Upper lobe of right lung (tissue), 1 donor: Measurements from ENCODE around the gene DHRS12. TPM values are rescaled to one million over a fixed set of nuclear protein-coding genes. Genes with fewer than 3 reads are reported as not detected.
"Not testable (repeated sequence)": the region's sequence is repeated elsewhere in the genome, so short reads cannot be mapped to it uniquely, and the experiment has no call there.

ENCODE experiments used
- ATAC-seq: fragments of 200-7000 bp; cut with Tn5 transposase; one replicate; pipeline ENCODE4 v1.9.1; 2020; ENCODE audit warnings: mild to moderate bottlenecking, moderate library complexity
- DNase-seq: peaks from one replicate; pipeline ENCODE4 v3.0.0-alpha.2; 2020
- H3K27ac ChIP-seq: fragments of 200-600 bp; one replicate; pipeline ENCODE4 v1.8.0; 2022
- H3K27me3 ChIP-seq: fragments of 200-600 bp; one replicate; pipeline ENCODE4 v1.8.0; 2022; ENCODE audit warnings: mild to moderate bottlenecking
- H3K36me3 ChIP-seq: fragments of 200-600 bp; one replicate; pipeline ENCODE4 v1.8.0; 2022
- H3K4me1 ChIP-seq: fragments of 200-600 bp; one replicate; pipeline ENCODE4 v1.8.0; 2022
- H3K4me3 ChIP-seq: fragments of 200-600 bp; one replicate; pipeline ENCODE4 v1.8.0; 2022; ENCODE audit warnings: mild to moderate bottlenecking
- H3K9me3 ChIP-seq: fragments of 200-600 bp; one replicate; pipeline ENCODE4 v1.8.0; 2022
- intact Hi-C: fragments of 100-400 bp; cut with DNase I; formaldehyde crosslinking; loops from one replicate; pipeline ENCODE4 v1.11.0; 2022
- total RNA-seq: library from RNA; stranded (reverse); fragmentation: NEBNext Ultra II Directional; extraction: Animal tissue kit (Norgen Biotek cat#: 25700); gene quantifications from one replicate; pipeline ENCODE4 v1.2.1, GENCODE V29; 2021
- TF ChIP-seq, protein P1 (sequence below): fragments of 200-600 bp; IDR thresholded peaks from one replicate; pipeline ENCODE4 v1.8.0; 2022; ENCODE audit warnings: antibody characterized with exemption
- donor health status: DM: no; HTN: yes; CAD: no; lungs with severe emphysema.

The DHRS12 gene
- total RNA-seq, 1 donor from 2014 or later, result 14.9 TPM

DNA sequence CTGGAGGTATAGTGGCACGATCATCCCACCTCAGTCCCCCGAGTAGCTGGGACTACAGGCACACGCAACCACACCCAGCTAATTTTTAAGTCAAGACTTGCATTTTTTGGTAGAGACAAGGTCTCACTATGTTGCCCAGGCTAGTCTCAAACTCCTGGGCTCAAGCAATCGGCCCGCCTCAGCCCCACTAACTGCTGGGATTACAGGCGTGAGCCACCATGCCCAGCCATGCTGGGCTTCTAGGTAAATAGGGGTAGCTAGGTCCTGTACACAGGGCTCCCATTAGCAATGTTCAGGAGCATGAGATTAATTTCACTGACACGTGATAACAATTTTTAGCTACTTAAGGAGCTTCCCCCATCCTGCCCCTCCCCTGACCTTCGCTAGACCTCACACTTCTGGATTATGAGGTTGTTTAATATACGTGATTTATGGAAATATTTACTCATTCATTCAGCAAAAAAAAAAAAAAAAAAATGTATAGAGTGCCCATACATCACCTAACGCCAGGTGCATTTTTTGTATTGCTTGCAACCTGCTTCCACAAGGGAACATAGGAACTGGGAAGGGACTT, 21.8 kb upstream of the DHRS12 start:
- intact Hi-C loops, result no loop called here
- TF ChIP-seq, protein P1, sequence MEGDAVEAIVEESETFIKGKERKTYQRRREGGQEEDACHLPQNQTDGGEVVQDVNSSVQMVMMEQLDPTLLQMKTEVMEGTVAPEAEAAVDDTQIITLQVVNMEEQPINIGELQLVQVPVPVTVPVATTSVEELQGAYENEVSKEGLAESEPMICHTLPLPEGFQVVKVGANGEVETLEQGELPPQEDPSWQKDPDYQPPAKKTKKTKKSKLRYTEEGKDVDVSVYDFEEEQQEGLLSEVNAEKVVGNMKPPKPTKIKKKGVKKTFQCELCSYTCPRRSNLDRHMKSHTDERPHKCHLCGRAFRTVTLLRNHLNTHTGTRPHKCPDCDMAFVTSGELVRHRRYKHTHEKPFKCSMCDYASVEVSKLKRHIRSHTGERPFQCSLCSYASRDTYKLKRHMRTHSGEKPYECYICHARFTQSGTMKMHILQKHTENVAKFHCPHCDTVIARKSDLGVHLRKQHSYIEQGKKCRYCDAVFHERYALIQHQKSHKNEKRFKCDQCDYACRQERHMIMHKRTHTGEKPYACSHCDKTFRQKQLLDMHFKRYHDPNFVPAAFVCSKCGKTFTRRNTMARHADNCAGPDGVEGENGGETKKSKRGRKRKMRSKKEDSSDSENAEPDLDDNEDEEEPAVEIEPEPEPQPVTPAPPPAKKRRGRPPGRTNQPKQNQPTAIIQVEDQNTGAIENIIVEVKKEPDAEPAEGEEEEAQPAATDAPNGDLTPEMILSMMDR, result no peak
- Histone ChIP-seq H3K9me3 (no peaks in the 10 kb centered on the region), H3K27ac (peak overlapping the region; percentile 36), H3K36me3 (no peaks in the 10 kb centered on the region), H3K4me3 (no peak overlapping the region), H3K27me3 (no peaks in the 10 kb centered on the region), H3K4me1 (peaks cover 32% of the 10 kb centered on the region)
- DNase-seq (no peak), ATAC-seq (no peak)

DNA sequence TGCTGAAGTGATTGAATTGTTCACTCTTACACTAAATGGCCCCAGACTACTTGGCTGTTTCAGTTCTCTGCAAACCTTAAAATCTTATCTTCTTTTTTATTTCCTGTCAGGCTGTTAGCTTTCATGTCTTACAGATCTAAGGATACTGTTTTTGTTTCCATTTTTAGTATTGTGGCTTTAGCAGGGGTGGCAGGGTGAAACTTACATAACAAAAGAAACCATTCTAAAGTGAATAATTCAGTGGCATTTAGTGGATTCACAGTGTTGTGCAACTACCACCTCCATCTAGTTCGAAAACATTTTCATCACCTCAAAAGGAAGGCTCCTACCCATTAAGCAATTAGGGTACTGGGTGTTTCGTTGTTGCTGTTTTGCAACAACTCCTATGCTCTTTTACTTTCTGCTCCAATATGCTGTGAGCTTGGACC, 21.2 kb upstream of the DHRS12 start:
- ATAC-seq, result peak; percentile 58
- H3K27ac ChIP-seq, result peak overlapping the region; percentile 60

DNA sequence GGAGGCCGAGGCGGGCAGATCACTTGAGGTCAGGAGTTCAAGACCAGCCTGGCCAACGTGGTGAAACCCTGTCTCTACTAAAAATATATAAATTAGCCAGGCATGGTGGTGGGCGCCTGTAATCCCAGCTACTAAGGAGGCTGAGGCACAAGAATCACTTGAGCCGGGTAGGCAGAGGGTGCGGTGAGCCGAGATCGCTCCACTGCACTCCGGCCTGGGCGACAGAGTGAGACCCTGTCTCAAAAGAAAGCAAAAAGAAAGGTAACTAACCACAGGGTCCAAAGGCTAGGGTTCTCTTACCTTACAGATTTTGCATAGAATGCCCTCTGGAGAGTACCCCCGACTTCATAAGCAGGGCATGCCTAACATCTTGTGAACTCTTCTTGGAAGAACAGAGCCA, 20.7 kb upstream of the DHRS12 start:
- intact Hi-C loops, result not testable (repeated sequence)

More for the DNA sequence above, 21.2 kb upstream of the DHRS12 start:
- intact Hi-C loops, result no loop called here
- H3K4me3 ChIP-seq, result no peak overlapping the region
- no peak for DNase-seq
- no peaks in the 10 kb centered on the region for H3K27me3 ChIP-seq
- no peaks in the 10 kb centered on the region for H3K36me3 ChIP-seq
- H3K9me3 ChIP-seq, result no peaks in the 10 kb centered on the region
- TF ChIP-seq, protein P1, result no peak
- peaks cover 32% of the 10 kb centered on the region for H3K4me1 ChIP-seq

GRCh38 chr13:51823863-51824262, 19.9 kb upstream of the DHRS12 start:
- Histone ChIP-seq H3K27me3 (no peaks in the 10 kb centered on the region), H3K9me3 (no peaks in the 10 kb centered on the region), H3K27ac (no peak overlapping the region), H3K36me3 (no peaks in the 10 kb centered on the region), H3K4me1 (peaks cover 32% of the 10 kb centered on the region), H3K4me3 (no peak overlapping the region)
- intact Hi-C loops, result no loop called here
- no peak for DNase-seq
- TF ChIP-seq, protein P1, result no peak
- ATAC-seq, result no peak

More for the DNA sequence above, 20.7 kb upstream of the DHRS12 start:
- H3K9me3 ChIP-seq, H3K27me3 ChIP-seq, H3K36me3 ChIP-seq, DNase-seq, H3K4me3 ChIP-seq, ATAC-seq: not testable (repeated sequence)
- H3K4me1 ChIP-seq, result peaks cover 32% of the 10 kb centered on the region
- H3K27ac ChIP-seq, result peak overlapping the region; percentile 60

GRCh38 chr13:51823359-51823758, 19.4 kb upstream of the DHRS12 start:
- peaks cover 32% of the 10 kb centered on the region for H3K4me1 ChIP-seq
- no peak overlapping the region for H3K27ac ChIP-seq
- H3K9me3 ChIP-seq, result no peaks in the 10 kb centered on the region
- intact Hi-C loops, result no loop called here
- TF ChIP-seq, protein P1, result no peak
- H3K36me3 ChIP-seq, result no peaks in the 10 kb centered on the region
- H3K27me3 ChIP-seq, result no peaks in the 10 kb centered on the region
- H3K4me3 ChIP-seq, result no peak overlapping the region
- ATAC-seq (no peak), DNase-seq (no peak)

GRCh38 chr13:51822106-51822815, 18.3 kb upstream of the DHRS12 start:
- TF ChIP-seq, protein P1, result no peak
- peaks cover 32% of the 10 kb centered on the region for H3K4me1 ChIP-seq
- no peak for ATAC-seq
- intact Hi-C loops, result no loop called here
- peak overlapping the region; percentile 42 for H3K27ac ChIP-seq
- H3K27me3 ChIP-seq, result no peaks in the 10 kb centered on the region
- DNase-seq, result no peak
- H3K4me3 ChIP-seq, result no peak overlapping the region
- no peaks in the 10 kb centered on the region for H3K9me3 ChIP-seq
- no peaks in the 10 kb centered on the region for H3K36me3 ChIP-seq
